NCI-H345 treated with DMSO at 0.1 percent for 48 hours (cell line): ENCODE data around the gene DIS3L2.

Experiments used
- DNase-seq: peaks from one replicate; lab custom pipeline; 2025; ENCODE audit not compliant: unreplicated experiment; lab: John Stamatoyannopoulos, UW

The DIS3L2 gene

GRCh38 chr2:232250246-232251175 lies 289.0 kb downstream of the DIS3L2 start:
- no peak for DNase-seq

GRCh38 chr2:232255033-232255432 lies 293.5 kb downstream of the DIS3L2 start:
- DNase-seq, result no peak

- no peak for DNase-seq
These were observed 298.6 kb downstream of the DIS3L2 start for GRCh38 chr2:232260075-232260474.

GRCh38 chr2:232261776-232262175 lies 300.3 kb downstream of the DIS3L2 start:
- no peak for DNase-seq

- DNase-seq, result no peak
These were observed 301.8 kb downstream of the DIS3L2 start for GRCh38 chr2:232263295-232263694.

GRCh38 chr2:232264081-232264480 lies 302.6 kb downstream of the DIS3L2 start:
- no peak for DNase-seq

- DNase-seq, result no peak
These were observed 303.8 kb downstream of the DIS3L2 start for GRCh38 chr2:232265329-232265728.

GRCh38 chr2:232268636-232269165 lies 307.2 kb downstream of the DIS3L2 start:
- DNase-seq, result no peak

GRCh38 chr2:232269867-232270266 lies 308.4 kb downstream of the DIS3L2 start:
- no peak for DNase-seq

GRCh38 chr2:232273903-232274643 lies 312.6 kb downstream of the DIS3L2 start:
- DNase-seq, result no peak

GRCh38 chr2:232275670-232276069 lies 314.2 kb downstream of the DIS3L2 start:
- no peak for DNase-seq

- no peak for DNase-seq
These were observed 314.7 kb downstream of the DIS3L2 start for GRCh38 chr2:232276084-232276732.

- DNase-seq, result no peak
These were observed 315.3 kb downstream of the DIS3L2 start for GRCh38 chr2:232276733-232277313.

GRCh38 chr2:232278534-232278933 lies 317.0 kb downstream of the DIS3L2 start:
- no peak for DNase-seq

- DNase-seq, result no peak
These were observed 318.8 kb downstream of the DIS3L2 start for GRCh38 chr2:232280341-232280740.

- no peak for DNase-seq
These were observed 320.5 kb downstream of the DIS3L2 start for GRCh38 chr2:232281858-232282507.

- no peak for DNase-seq
These were observed 321.1 kb downstream of the DIS3L2 start for GRCh38 chr2:232282508-232283055.

GRCh38 chr2:232286001-232286868 lies 324.7 kb downstream of the DIS3L2 start:
- DNase-seq, result no peak

- DNase-seq, result no peak
These were observed 325.8 kb downstream of the DIS3L2 start for GRCh38 chr2:232287316-232287715.
